Muscle layer of duodenum (tissue), 2 donors: Measurements from ENCODE around the gene KCNC4.
A peak's percentile ranks its signal among the peaks of the same experiment; 100 is the strongest.

ENCODE experiments used
- H3K27ac ChIP-seq: one replicate; pipeline ENCODE4 v1.7.0; 2013; ENCODE audit warnings: mild to moderate bottlenecking, low read length
- H3K27me3 ChIP-seq: one replicate; pipeline ENCODE4 v1.7.0; 2013; ENCODE audit warnings: low read depth, mild to moderate bottlenecking, control low read depth, low read length
- H3K36me3 ChIP-seq, 2 donors: one replicate each; pipeline ENCODE4 v1.7.0; 2013; ENCODE audit warnings: low read length in 2 of 2, control low read depth in 1 of 2, mild to moderate bottlenecking in 1 of 2; ENCODE audit not compliant: insufficient read depth in 2 of 2, control insufficient read depth in 1 of 2
- H3K4me1 ChIP-seq, 2 donors: one replicate each; pipeline ENCODE4 v1.7.0; 2013; ENCODE audit warnings: low read length in 2 of 2, mild to moderate bottlenecking in 2 of 2, control low read depth in 1 of 2, moderate library complexity in 1 of 2; ENCODE audit not compliant: insufficient read depth in 2 of 2, control insufficient read depth in 1 of 2
- H3K4me3 ChIP-seq, 2 donors: one replicate each; pipeline ENCODE4 v1.7.0; 2013; ENCODE audit warnings: low read length in 2 of 2, low read depth in 1 of 2, mild to moderate bottlenecking in 1 of 2
- H3K9me3 ChIP-seq, 2 donors: one replicate each; pipeline ENCODE4 v1.7.0; 2013; ENCODE audit warnings: low read length in 2 of 2, control low read depth in 1 of 2, mild to moderate bottlenecking in 1 of 2; ENCODE audit not compliant: control insufficient read depth in 1 of 2
- donor health status: healthy.

KCNC4 gene

GRCh38 chr1:110209715-110210603, at the start of gene KCNC4:
Gene KCNC4 (plus strand): TSS chr1:110210314. CDS start chr1:110211500, 1,186 bp downstream.
- no peaks in the 10 kb centered on the region for H3K9me3 ChIP-seq
- peaks cover 0 to 18% of the 10 kb centered on the region in 2 donors for H3K4me1 ChIP-seq
- H3K27me3 ChIP-seq: no peaks in the 10 kb centered on the region
- no peaks in the 10 kb centered on the region for H3K36me3 ChIP-seq
- peak within 1 kb of the TSS; percentile 23 for H3K27ac ChIP-seq
- H3K4me3 ChIP-seq: peak within 1 kb of the TSS; percentile 64 to 72

- Histone ChIP-seq H3K27me3 (no peaks in the 10 kb centered on the region), H3K36me3 (no peaks in the 10 kb centered on the region), H3K9me3 (peaks cover 0 to 5% of the 10 kb centered on the region in 2 donors), H3K4me3 (no peak overlapping the region), H3K27ac (no peak overlapping the region), H3K4me1 (no peaks in the 10 kb centered on the region)
These were observed 49.5 kb upstream of the KCNC4 start for GRCh38 chr1:110160538-110161100.

- H3K4me3 ChIP-seq: no peak overlapping the region
- H3K4me1 ChIP-seq: no peaks in the 10 kb centered on the region
- H3K27me3 ChIP-seq: no peaks in the 10 kb centered on the region
These were observed 48.9 kb upstream of the KCNC4 start for GRCh38 chr1:110161165-110161564.

GRCh38 chr1:110161849-110162248, 48.3 kb upstream of the KCNC4 start:
- Histone ChIP-seq H3K27me3 (no peaks in the 10 kb centered on the region), H3K9me3 (peaks cover 0 to 5% of the 10 kb centered on the region in 2 donors), H3K36me3 (no peaks in the 10 kb centered on the region), H3K27ac (no peak overlapping the region), H3K4me1 (no peaks in the 10 kb centered on the region), H3K4me3 (no peak overlapping the region)

More at GRCh38 chr1:110161165-110161564, 48.9 kb upstream of the KCNC4 start:
- peaks cover 0 to 5% of the 10 kb centered on the region in 2 donors for H3K9me3 ChIP-seq
- no peak overlapping the region for H3K27ac ChIP-seq
- H3K36me3 ChIP-seq: no peaks in the 10 kb centered on the region

GRCh38 chr1:110163591-110163990, 46.5 kb upstream of the KCNC4 start:
- Histone ChIP-seq H3K4me1 (no peaks in the 10 kb centered on the region), H3K4me3 (no peak overlapping the region), H3K27ac (no peak overlapping the region), H3K9me3 (peaks cover 0 to 5% of the 10 kb centered on the region in 2 donors), H3K36me3 (no peaks in the 10 kb centered on the region), H3K27me3 (no peaks in the 10 kb centered on the region)

- H3K4me1 ChIP-seq: no peaks in the 10 kb centered on the region
- no peaks in the 10 kb centered on the region for H3K27me3 ChIP-seq
- no peaks in the 10 kb centered on the region for H3K36me3 ChIP-seq
- H3K27ac ChIP-seq: no peak overlapping the region
- H3K4me3 ChIP-seq: no peak overlapping the region
- H3K9me3 ChIP-seq: peaks cover 0 to 5% of the 10 kb centered on the region in 2 donors
These were observed 45.3 kb upstream of the KCNC4 start for GRCh38 chr1:110164725-110165350.

GRCh38 chr1:110165761-110166231, 44.3 kb upstream of the KCNC4 start:
- Histone ChIP-seq H3K27me3 (no peaks in the 10 kb centered on the region), H3K27ac (no peak overlapping the region), H3K4me3 (no peak overlapping the region), H3K4me1 (no peaks in the 10 kb centered on the region), H3K36me3 (no peaks in the 10 kb centered on the region), H3K9me3 (peaks cover 0 to 5% of the 10 kb centered on the region in 2 donors)

GRCh38 chr1:110166861-110167260, 43.3 kb upstream of the KCNC4 start:
- Histone ChIP-seq H3K27me3 (no peaks in the 10 kb centered on the region), H3K9me3 (no peaks in the 10 kb centered on the region), H3K4me1 (no peaks in the 10 kb centered on the region), H3K4me3 (no peak overlapping the region), H3K36me3 (no peaks in the 10 kb centered on the region), H3K27ac (no peak overlapping the region)

GRCh38 chr1:110170766-110171733, 39.1 kb upstream of the KCNC4 start:
- Histone ChIP-seq H3K27me3 (no peaks in the 10 kb centered on the region), H3K9me3 (no peaks in the 10 kb centered on the region), H3K36me3 (no peaks in the 10 kb centered on the region), H3K27ac (no peak overlapping the region), H3K4me1 (no peaks in the 10 kb centered on the region), H3K4me3 (no peak overlapping the region)

GRCh38 chr1:110172001-110172400, 38.1 kb upstream of the KCNC4 start:
- Histone ChIP-seq H3K36me3 (no peaks in the 10 kb centered on the region), H3K4me3 (no peak overlapping the region)

More at GRCh38 chr1:110172001-110172400, 38.1 kb upstream of the KCNC4 start:
- Histone ChIP-seq H3K4me1 (no peaks in the 10 kb centered on the region), H3K9me3 (no peaks in the 10 kb centered on the region), H3K27ac (no peak overlapping the region), H3K27me3 (no peaks in the 10 kb centered on the region)
